HCT116 (cell line): ENCODE results near the gene FARP1. TPM values are rescaled to one million over a fixed set of nuclear protein-coding genes. Genes with fewer than 3 reads are reported as not detected.

Experiments
- ATAC-seq: fragments of 200-7000 bp; cut with Tn5 transposase; 2 replicates; pipeline ENCODE4 v1.9.1; 2020; ENCODE audit warnings: mild to moderate bottlenecking, moderate library complexity
- BruUV-seq: library from RNA; stranded (reverse); fragments of 400-500 nt; replicated peaks from 2 replicates; lab custom pipeline; 2021; lab: Mats Ljungman, UMichigan
- CTCF ChIA-PET: fragments of 300-600 bp; sonication (Branson Sonifier 250); formaldehyde crosslinking; loops from one replicate; lab custom pipeline; 2021; ENCODE audit warnings: antibody characterized with exemption; lab: Charles Lee
- POLR2A ChIA-PET: fragments of 300-600, 350-600 bp; sonication (Branson Sonifier 250); formaldehyde crosslinking; loops from one replicate; lab custom pipeline; 2021; ENCODE audit warnings: antibody characterized with exemption; lab: Charles Lee
- RAD21 ChIA-PET, 2 experiments: fragments of 300-600 bp; sonication (Branson Sonifier 250); formaldehyde crosslinking; loops; one replicate each; lab custom pipeline; 2023; ENCODE audit warnings: low total read pairs in 2 of 2; ENCODE audit not compliant: uncharacterized antibody in 2 of 2, unreplicated experiment in 2 of 2, low non-redundant PET in 1 of 2; lab: Charles Lee
- DNase-seq: peaks from one replicate; pipeline ENCODE4 v3.0.0-alpha.2; 2010; ENCODE audit warnings: low read depth, low spot score
- H2AFZ ChIP-seq: fragments of 200-600 bp; shearing (Covaris generic), sonication (generic); 2 replicates; pipeline ENCODE4 v1.6.1; 2017; ENCODE audit warnings: low read depth, mixed run types, mixed read lengths, antibody characterized with exemption, low read length; ENCODE audit not compliant: poor library complexity, severe bottlenecking
- H3K27ac ChIP-seq: 2 replicates; pipeline ENCODE4 v1.5.1; 2012; ENCODE audit warnings: low read depth, low read length
- H3K27me3 ChIP-seq: fragments of 200-600 bp; sonication (generic); 2 replicates; pipeline ENCODE4 v1.6.1; 2016; ENCODE audit warnings: mixed run types, low read length, mixed read lengths; ENCODE audit not compliant: insufficient read depth
- H3K36me3 ChIP-seq, 2 experiments: fragments of 200-500 bp in 1 of 2; fragments of 200-600 bp in 1 of 2; sonication (Bioruptor generic) in 1 of 2; sonication (generic) in 1 of 2; 2 replicates each; pipeline versions ENCODE4 v1.5.1 to v1.6.1; 2014 to 2016; ENCODE audit warnings: low read length in 2 of 2, inconsistent platforms in 1 of 2, mixed read lengths in 1 of 2, mixed run types in 1 of 2; ENCODE audit not compliant: insufficient read depth in 2 of 2, control insufficient read depth in 1 of 2
- H3K4me1 ChIP-seq, 2 experiments: fragments of 200-600 bp in 1 of 2; sonication (generic) in 1 of 2; 2 replicates each; pipeline versions ENCODE4 v1.5.1 to v1.6.1; 2012 to 2017; ENCODE audit warnings: low read length in 2 of 2, inconsistent platforms in 1 of 2, mild to moderate bottlenecking in 1 of 2, mixed read lengths in 1 of 2, mixed run types in 1 of 2, moderate library complexity in 1 of 2; ENCODE audit not compliant: insufficient read depth in 2 of 2, control insufficient read depth in 1 of 2
- H3K4me2 ChIP-seq: fragments of 200-600 bp; sonication (generic); 2 replicates; pipeline ENCODE4 v1.6.1; 2017; ENCODE audit warnings: mixed run types, low read length, mixed read lengths
- H3K4me3 ChIP-seq, 2 experiments: fragments of 200-600 bp in 1 of 2; sonication (generic) in 1 of 2; replicated peaks in 1 of 2; 2 replicates each; pipeline ENCODE4 v1.5.1; 2011 to 2016; ENCODE audit warnings: low read length in 2 of 2, control low read depth in 1 of 2, low read depth in 1 of 2, mild to moderate bottlenecking in 1 of 2, mixed read lengths in 1 of 2, mixed run types in 1 of 2
- H3K79me2 ChIP-seq: fragments of 200-600 bp; sonication (generic); 2 replicates; pipeline ENCODE4 v1.6.1; 2017; ENCODE audit warnings: mild to moderate bottlenecking, mixed run types, low read length, moderate library complexity, mixed read lengths; ENCODE audit not compliant: insufficient read depth
- H3K9ac ChIP-seq: fragments of 200-600 bp; sonication (generic); 2 replicates; pipeline ENCODE4 v1.6.1; 2016; ENCODE audit warnings: low read length, mixed read lengths
- H3K9me2 ChIP-seq: fragments of 200-600 bp; sonication (generic), shearing (Covaris generic); 2 replicates; pipeline ENCODE4 v1.6.1; 2017; ENCODE audit warnings: mixed run types, mild to moderate bottlenecking, moderate library complexity; ENCODE audit not compliant: insufficient read depth
- H3K9me3 ChIP-seq, 2 experiments: fragments of 200-500 bp in 1 of 2; fragments of 200-600 bp in 1 of 2; sonication (Bioruptor generic) in 1 of 2; sonication (generic) in 1 of 2; 2 replicates each; pipeline ENCODE4 v1.6.1; 2014 to 2017; ENCODE audit warnings: low read length in 2 of 2, mixed read lengths in 2 of 2, inconsistent platforms in 1 of 2, low read depth in 1 of 2, mild to moderate bottlenecking in 1 of 2, mixed run types in 1 of 2, moderate library complexity in 1 of 2; ENCODE audit not compliant: control insufficient read depth in 1 of 2, insufficient read depth in 1 of 2
- H4K20me1 ChIP-seq: fragments of 200-600 bp; sonication (generic), shearing (Covaris generic); 2 replicates; pipeline ENCODE4 v1.6.1; 2017; ENCODE audit warnings: mixed run types, mild to moderate bottlenecking, moderate library complexity; ENCODE audit not compliant: insufficient read depth
- CBX3 ChIP-seq: IDR thresholded peaks from 2 replicates; pipeline ENCODE4 v1.6.1; 2012; ENCODE audit warnings: low read depth
- CTCF ChIP-seq, 3 experiments: fragments of 200-600 bp in 1 of 3; sonication (generic) in 1 of 3; IDR thresholded peaks in 2 of 3; conservative IDR thresholded peaks in 1 of 3; 2 replicates each; pipeline ENCODE4 v1.5.1; 2012 to 2017; ENCODE audit warnings: low read depth in 2 of 3, low read length in 2 of 3, antibody characterized with exemption in 1 of 3, borderline replicate concordance in 1 of 3, control low read depth in 1 of 3, mild to moderate bottlenecking in 1 of 3, mixed read lengths in 1 of 3, mixed run types in 1 of 3, moderate library complexity in 1 of 3; ENCODE audit not compliant: insufficient read depth in 1 of 3
- EGR1 ChIP-seq: IDR thresholded peaks from 2 replicates; pipeline ENCODE4 v1.6.1; 2012; ENCODE audit warnings: low read depth
- ELF1 ChIP-seq: IDR thresholded peaks from 2 replicates; pipeline ENCODE4 v1.6.1; 2012; ENCODE audit warnings: low read depth, borderline replicate concordance
- EZH2 ChIP-seq: fragments of 200-600 bp; sonication (generic); IDR thresholded peaks from 2 replicates; pipeline ENCODE4 v1.6.1; 2017; ENCODE audit warnings: antibody characterized with exemption, mixed run types
- FOSL1 ChIP-seq: IDR thresholded peaks from 2 replicates; pipeline ENCODE4 v1.6.1; 2012; ENCODE audit warnings: low read depth
- JUND ChIP-seq: IDR thresholded peaks from 2 replicates; pipeline ENCODE4 v1.6.1; 2012
- POLR2AphosphoS5 ChIP-seq: IDR thresholded peaks from 2 replicates; pipeline ENCODE4 v1.6.1; 2011; ENCODE audit warnings: mild to moderate bottlenecking, low read depth, low read length, moderate library complexity
- RAD21 ChIP-seq: IDR thresholded peaks from 2 replicates; pipeline ENCODE4 v1.6.1; 2012; ENCODE audit warnings: low read depth, mild to moderate bottlenecking
- SIN3A ChIP-seq: IDR thresholded peaks from 2 replicates; pipeline ENCODE4 v1.6.1; 2012; ENCODE audit warnings: low read depth
- SRF ChIP-seq: IDR thresholded peaks from 2 replicates; pipeline ENCODE4 v1.6.1; 2012; ENCODE audit warnings: low read depth
- YY1 ChIP-seq: IDR thresholded peaks from 2 replicates; pipeline ENCODE4 v1.6.1; 2011; ENCODE audit warnings: low read length, low read depth, moderate library complexity, mild to moderate bottlenecking; ENCODE audit not compliant: insufficient replicate concordance; ENCODE audit errors: extremely low read depth
- ZFX ChIP-seq: fragments of 450-650 bp; IDR thresholded peaks from 2 replicates; pipeline ENCODE4 v1.6.1; 2017
- intact Hi-C: fragments of 100-400 bp; cut with micrococcal nuclease; formaldehyde crosslinking; loops from 2 replicates; pipeline ENCODE4 v1.10.0; 2022
- total RNA-seq: library from RNA; stranded (reverse); gene quantifications from one replicate; pipeline ENCODE4 v1.2.1, GENCODE V29; 2021; ENCODE audit not compliant: unreplicated experiment
- TF ChIP-seq, protein P1 (sequence below): IDR thresholded peaks from 2 replicates; pipeline ENCODE4 v1.6.1; 2011; ENCODE audit warnings: mild to moderate bottlenecking, low read length, moderate library complexity; ENCODE audit not compliant: insufficient replicate concordance; ENCODE audit errors: extremely low read depth

The FARP1 gene
- total RNA-seq, 1 experiment from 2014 or later: 30.5 TPM

DNA sequence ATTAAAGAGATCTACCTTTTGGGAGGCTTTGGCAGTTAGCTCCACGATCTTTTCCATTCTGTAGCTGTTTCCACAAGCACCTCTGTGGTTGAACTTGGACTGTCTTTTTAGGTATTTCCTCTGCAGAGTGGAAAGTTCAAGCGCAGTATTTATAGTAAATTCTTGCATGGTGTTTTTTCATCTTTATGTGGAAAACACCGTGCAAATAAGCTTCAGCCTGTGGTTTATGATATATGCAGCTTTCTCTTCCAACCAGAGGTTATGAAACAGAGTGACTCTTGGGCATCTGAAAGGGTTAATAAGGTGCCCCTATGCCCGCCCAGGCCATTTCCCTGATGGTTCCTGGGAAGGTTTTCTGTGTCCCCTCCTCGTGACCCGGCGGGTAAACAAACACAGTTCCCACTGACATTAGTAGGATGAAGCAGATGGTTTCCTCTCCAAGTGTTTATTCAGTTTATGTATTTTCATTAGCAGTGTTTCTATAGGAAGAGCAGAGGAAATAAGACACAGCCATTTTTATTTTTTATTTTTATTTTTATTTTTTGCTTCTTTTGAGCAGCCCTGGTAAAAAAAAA is 73.9 kb downstream of the FARP1 start:
- ChIA-PET POLR2A (no interaction called here), CTCF (no interaction called here), RAD21 (no interaction called here)
- peaks cover 27 to 30% of the 10 kb centered on the region in 2 experiments for H3K4me1 ChIP-seq
- peak overlapping the region; percentile 52; the same call in 1 of the 2 replicates for H3K4me2 ChIP-seq
- H3K36me3 ChIP-seq: no peaks in the 10 kb centered on the region
- H3K4me3 ChIP-seq: no peak overlapping the region
- H3K9me2 ChIP-seq: no peaks in the 10 kb centered on the region
- no peaks in the 10 kb centered on the region for H4K20me1 ChIP-seq
- H3K27ac ChIP-seq: no peak overlapping the region
- no peak for ATAC-seq
- DNase-seq: no peak
- no peak overlapping the region for H2AFZ ChIP-seq
- H3K9me3 ChIP-seq: no peaks in the 10 kb centered on the region
- H3K9ac ChIP-seq: no peak overlapping the region
- H3K27me3 ChIP-seq: no peaks in the 10 kb centered on the region
- no TSS peak for BruUV-seq
- no peaks in the 10 kb centered on the region for H3K79me2 ChIP-seq
- intact Hi-C loops: no loop called here
- no peak; the same call in 1 of the 2 replicates for TF ChIP-seq EGR1
- TF ChIP-seq CTCF (IDR thresholded peaks at IDR 0.05 in 2 of 3, conservative IDR thresholded peaks at IDR 0.05 in 1 of 3; ENCODE audit: borderline replicate concordance in 1 of 3, insufficient read depth in 1 of 3, low read depth in 2 of 3, low read length in 2 of 3): no peak
- no peak for TF ChIP-seq SRF
- TF ChIP-seq YY1: no peak
- no peak for TF ChIP-seq ELF1
- TF ChIP-seq JUND: no peak
- TF ChIP-seq CBX3: no peak
- TF ChIP-seq FOSL1: no peak

GRCh38 chr13:98217597-98217996 is 74.7 kb downstream of the FARP1 start:
- Histone ChIP-seq H3K27ac (no peak overlapping the region), H3K36me3 (no peaks in the 10 kb centered on the region), H3K9me3 (no peaks in the 10 kb centered on the region), H4K20me1 (no peaks in the 10 kb centered on the region), H3K4me1 (peaks cover 27 to 30% of the 10 kb centered on the region in 2 experiments), H3K79me2 (no peaks in the 10 kb centered on the region), H2AFZ (no peak overlapping the region), H3K4me3 (no peak overlapping the region), H3K9ac (no peak overlapping the region), H3K9me2 (no peaks in the 10 kb centered on the region), H3K4me2 (no peak overlapping the region), H3K27me3 (no peaks in the 10 kb centered on the region)
- no TSS peak for BruUV-seq
- no peak for ATAC-seq
- ChIA-PET POLR2A (no interaction called here), CTCF (no interaction called here), RAD21 (no interaction called here)
- intact Hi-C loops: no loop called here
- no peak for DNase-seq
- TF ChIP-seq ZFX (no peak), SIN3A (no peak), CTCF (IDR thresholded peaks at IDR 0.05 in 2 of 3, conservative IDR thresholded peaks at IDR 0.05 in 1 of 3; ENCODE audit: borderline replicate concordance in 1 of 3, insufficient read depth in 1 of 3, low read depth in 2 of 3, low read length in 2 of 3) (no peak), JUND (no peak), RAD21 (no peak), YY1 (no peak), EZH2 (no peak), POLR2AphosphoS5 (no peak)
- TF ChIP-seq, protein P1, sequence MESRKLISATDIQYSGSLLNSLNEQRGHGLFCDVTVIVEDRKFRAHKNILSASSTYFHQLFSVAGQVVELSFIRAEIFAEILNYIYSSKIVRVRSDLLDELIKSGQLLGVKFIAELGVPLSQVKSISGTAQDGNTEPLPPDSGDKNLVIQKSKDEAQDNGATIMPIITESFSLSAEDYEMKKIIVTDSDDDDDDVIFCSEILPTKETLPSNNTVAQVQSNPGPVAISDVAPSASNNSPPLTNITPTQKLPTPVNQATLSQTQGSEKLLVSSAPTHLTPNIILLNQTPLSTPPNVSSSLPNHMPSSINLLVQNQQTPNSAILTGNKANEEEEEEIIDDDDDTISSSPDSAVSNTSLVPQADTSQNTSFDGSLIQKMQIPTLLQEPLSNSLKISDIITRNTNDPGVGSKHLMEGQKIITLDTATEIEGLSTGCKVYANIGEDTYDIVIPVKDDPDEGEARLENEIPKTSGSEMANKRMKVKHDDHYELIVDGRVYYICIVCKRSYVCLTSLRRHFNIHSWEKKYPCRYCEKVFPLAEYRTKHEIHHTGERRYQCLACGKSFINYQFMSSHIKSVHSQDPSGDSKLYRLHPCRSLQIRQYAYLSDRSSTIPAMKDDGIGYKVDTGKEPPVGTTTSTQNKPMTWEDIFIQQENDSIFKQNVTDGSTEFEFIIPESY: no peak
